Measurements from ENCODE around the gene TXLNA. TPM values are rescaled to one million over a fixed set of nuclear protein-coding genes. Genes with fewer than 3 reads are reported as not detected.
A peak's percentile ranks its signal among the peaks of the same experiment; 100 is the strongest.

Gene TXLNA
- total RNA-seq, 1 experiment from 2014 or later, result 35.0 TPM

GRCh38 chr1:32220746-32221580, 41.5 kb downstream of the TXLNA start:
- Mint-ChIP-seq H3K4me1 (ENCODE audit: low read depth, unreplicated experiment) (no peaks in the 10 kb centered on the region), H3K9me3 (ENCODE audit: unreplicated experiment) (no peaks in the 10 kb centered on the region), H3K36me3 (ENCODE audit: insufficient read depth, unreplicated experiment) (peaks cover 7% of the 10 kb centered on the region), H3K27me3 (ENCODE audit: insufficient read depth, unreplicated experiment) (no peaks in the 10 kb centered on the region), H3K4me3 (ENCODE audit: unreplicated experiment) (peak overlapping the region; percentile 89), H3K27ac (ENCODE audit: unreplicated experiment) (peak overlapping the region; percentile 95)
- Histone ChIP-seq H3K4me3 (ENCODE audit: low read depth, low read length) (peak overlapping the region; percentile 73), H3K4me1 (no peaks in the 10 kb centered on the region), H3K9me3 (no peaks in the 10 kb centered on the region), H3K27me3 (replicated peaks; ENCODE audit: control insufficient read depth, insufficient read depth, low read length) (no peaks in the 10 kb centered on the region), H3K36me3 (ENCODE audit: control insufficient read depth, insufficient read depth, low read length) (no peaks in the 10 kb centered on the region)
- TF ChIP-seq CTCF (IDR thresholded peaks at IDR 0.05; ENCODE audit: insufficient read depth in 1 of 2, low read depth in 1 of 2, low read length in 1 of 2, severe bottlenecking in 1 of 2, unreplicated experiment in 1 of 2), result no peak
- CTCF ChIA-PET, result interaction anchor here (0.6 kb wide), 1 partner anchor 148 kb away, joined by 5 read pairs; the partner anchor contains the start of gene TMEM39B
- no peak for DNase-seq
- BruUV-seq (replicated peaks), result no TSS peak
- intact Hi-C loops (cut with micrococcal nuclease; ENCODE audit: unreplicated experiment), result no loop called here
- POLR2A ChIA-PET, result no interaction called here

GRCh38 chr1:32221581-32221979, 42.1 kb downstream of the TXLNA start:
- ChIA-PET CTCF (interaction anchor here (1.0 kb wide), 1 partner anchor 28 kb away, joined by 3 read pairs; no protein-coding TSS in a partner anchor), POLR2A (no interaction called here)
- H3K4me3 Mint-ChIP-seq (ENCODE audit: unreplicated experiment), result peak overlapping the region; percentile 89
- H3K36me3 ChIP-seq (ENCODE audit: control insufficient read depth, insufficient read depth, low read length), result no peaks in the 10 kb centered on the region
- peak overlapping the region; percentile 95 for H3K27ac Mint-ChIP-seq (ENCODE audit: unreplicated experiment)
- intact Hi-C loops (cut with micrococcal nuclease; ENCODE audit: unreplicated experiment), result no loop called here
- H3K9me3 ChIP-seq, result no peaks in the 10 kb centered on the region
- no peaks in the 10 kb centered on the region for H3K27me3 ChIP-seq (replicated peaks; ENCODE audit: control insufficient read depth, insufficient read depth, low read length)
- no peak for TF ChIP-seq CTCF (IDR thresholded peaks at IDR 0.05; ENCODE audit: insufficient read depth in 1 of 2, low read depth in 1 of 2, low read length in 1 of 2, severe bottlenecking in 1 of 2, unreplicated experiment in 1 of 2)
- no peaks in the 10 kb centered on the region for H3K27me3 Mint-ChIP-seq (ENCODE audit: insufficient read depth, unreplicated experiment)
- no peak for DNase-seq
- no peaks in the 10 kb centered on the region for H3K4me1 Mint-ChIP-seq (ENCODE audit: low read depth, unreplicated experiment)
- H3K9me3 Mint-ChIP-seq (ENCODE audit: unreplicated experiment), result no peaks in the 10 kb centered on the region
- BruUV-seq (replicated peaks), result TSS peak; percentile 36
- H3K36me3 Mint-ChIP-seq (ENCODE audit: insufficient read depth, unreplicated experiment), result peaks cover 13% of the 10 kb centered on the region
- H3K4me3 ChIP-seq (ENCODE audit: low read depth, low read length), result peak overlapping the region; percentile 73
- H3K4me1 ChIP-seq, result no peaks in the 10 kb centered on the region

GRCh38 chr1:32221980-32222755, 42.7 kb downstream of the TXLNA start, which contains the start of the genes EIF3I and TMEM234:
Gene EIF3I (plus strand): TSS chr1:32222407. CDS start chr1:32222442, 35 bp downstream.
Gene TMEM234 (minus strand): TSS chr1:32222353. CDS start chr1:32222322, 31 bp downstream.
- Mint-ChIP-seq H3K9me3 (ENCODE audit: unreplicated experiment) (no peaks in the 10 kb centered on the region), H3K4me3 (ENCODE audit: unreplicated experiment) (peak within 1 kb of the TSS; percentile 89), H3K27ac (ENCODE audit: unreplicated experiment) (peak within 1 kb of the TSS; percentile 95), H3K27me3 (ENCODE audit: insufficient read depth, unreplicated experiment) (no peaks in the 10 kb centered on the region), H3K36me3 (ENCODE audit: insufficient read depth, unreplicated experiment) (peaks cover 17% of the 10 kb centered on the region), H3K4me1 (ENCODE audit: low read depth, unreplicated experiment) (no peaks in the 10 kb centered on the region)
- Histone ChIP-seq H3K4me3 (ENCODE audit: low read depth, low read length) (peak within 1 kb of the TSS; percentile 73), H3K9me3 (no peaks in the 10 kb centered on the region), H3K36me3 (ENCODE audit: control insufficient read depth, insufficient read depth, low read length) (no peaks in the 10 kb centered on the region), H3K4me1 (no peaks in the 10 kb centered on the region), H3K27me3 (replicated peaks; ENCODE audit: control insufficient read depth, insufficient read depth, low read length) (no peaks in the 10 kb centered on the region)
- intact Hi-C loops (cut with micrococcal nuclease; ENCODE audit: unreplicated experiment), result loop anchor here (2.0 kb wide), 2 partner anchors 71 to 141 kb away; partner anchors contain the start of genes FAM229A, HDAC1 and TSSK3
- ChIA-PET POLR2A (no interaction called here), CTCF (interaction anchor here (1.0 kb wide), 1 partner anchor 27 kb away, joined by 3 read pairs; no protein-coding TSS in a partner anchor)
- no TSS peak for BruUV-seq (replicated peaks)
- TF ChIP-seq CTCF (IDR thresholded peaks at IDR 0.05; ENCODE audit: insufficient read depth in 1 of 2, low read depth in 1 of 2, low read length in 1 of 2, severe bottlenecking in 1 of 2, unreplicated experiment in 1 of 2), result no peak
- peak; percentile 84 to 88 for DNase-seq
